NT2/D1 (cell line): ENCODE results near the gene MADD.

Experiments used
- DNase-seq: peaks from one replicate; pipeline ENCODE4 v3.0.0-alpha.2; 2011; ENCODE audit warnings: low read depth, low spot score
- H3K27me3 ChIP-seq: 2 replicates; pipeline ENCODE4 v1.6.0; 2011; ENCODE audit warnings: mild to moderate bottlenecking; ENCODE audit not compliant: insufficient read length, insufficient read depth
- H3K36me3 ChIP-seq: 2 replicates; pipeline ENCODE4 v1.6.1; 2011; ENCODE audit warnings: mild to moderate bottlenecking, low read length, mixed read lengths; ENCODE audit not compliant: insufficient read depth, insufficient read length
- H3K4me1 ChIP-seq: 2 replicates; pipeline ENCODE4 v1.5.1; 2011; ENCODE audit not compliant: insufficient read depth, insufficient read length
- H3K4me3 ChIP-seq: 2 replicates; pipeline ENCODE4 v1.5.1; 2011; ENCODE audit warnings: low read depth; ENCODE audit not compliant: insufficient read length
- H3K9ac ChIP-seq: 2 replicates; pipeline ENCODE4 v1.6.0; 2011; ENCODE audit warnings: low read depth; ENCODE audit not compliant: insufficient read length
- H3K9me3 ChIP-seq: 2 replicates; pipeline ENCODE4 v1.5.1; 2011; ENCODE audit warnings: mild to moderate bottlenecking, low read length; ENCODE audit not compliant: insufficient read depth
- SUZ12 ChIP-seq: IDR thresholded peaks from 2 replicates; pipeline ENCODE4 v1.6.1; 2011; ENCODE audit not compliant: insufficient read length, insufficient read depth; ENCODE audit errors: extremely low read depth
- YY1 ChIP-seq: IDR thresholded peaks from 2 replicates; pipeline ENCODE4 v1.6.1; 2011; ENCODE audit not compliant: insufficient read length, insufficient read depth
- ZNF274 ChIP-seq: IDR thresholded peaks from 2 replicates; pipeline ENCODE4 v1.6.1; 2011; ENCODE audit warnings: mild to moderate bottlenecking, low read depth, low read length

Gene MADD

GRCh38 chr11:47326198-47326597, 56.3 kb downstream of the MADD start:
- no peak overlapping the region for H3K4me3 ChIP-seq
- DNase-seq: no peak
- H3K9ac ChIP-seq: no peak overlapping the region
- no peaks in the 10 kb centered on the region for H3K9me3 ChIP-seq
- H3K36me3 ChIP-seq: peaks cover 61% of the 10 kb centered on the region
- H3K4me1 ChIP-seq: peaks cover 1% of the 10 kb centered on the region
- TF ChIP-seq ZNF274 (no peak), YY1 (no peak), SUZ12 (no peak)
- H3K27me3 ChIP-seq: no peaks in the 10 kb centered on the region

DNA sequence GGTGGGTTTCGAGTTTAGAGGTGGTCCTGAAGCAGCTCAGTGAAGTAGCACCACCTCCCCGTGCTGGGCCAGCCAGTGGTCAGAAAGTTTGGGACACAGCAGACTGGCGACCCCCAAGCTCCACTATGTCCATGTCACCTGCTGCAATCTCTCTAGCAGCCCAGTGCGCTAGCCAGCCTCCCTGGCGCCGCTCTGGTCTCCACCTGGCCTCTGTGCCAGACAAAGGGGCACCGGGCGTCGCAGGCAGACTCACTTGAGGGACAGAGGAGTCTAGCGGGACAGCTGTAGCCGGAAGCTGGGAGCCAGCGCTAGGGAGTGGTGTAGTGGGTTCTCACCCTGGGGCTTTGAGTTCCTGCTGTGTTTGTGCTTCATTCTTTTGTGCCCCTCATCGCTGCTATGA, 57.1 kb downstream of the MADD start:
- peaks cover 62% of the 10 kb centered on the region for H3K36me3 ChIP-seq
- H3K27me3 ChIP-seq: no peaks in the 10 kb centered on the region
- no peak overlapping the region for H3K4me3 ChIP-seq
- H3K9ac ChIP-seq: no peak overlapping the region
- no peak for DNase-seq
- peaks cover 1% of the 10 kb centered on the region for H3K4me1 ChIP-seq
- no peaks in the 10 kb centered on the region for H3K9me3 ChIP-seq
- no peak for TF ChIP-seq SUZ12
- TF ChIP-seq YY1: no peak
- no peak for TF ChIP-seq ZNF274

DNA sequence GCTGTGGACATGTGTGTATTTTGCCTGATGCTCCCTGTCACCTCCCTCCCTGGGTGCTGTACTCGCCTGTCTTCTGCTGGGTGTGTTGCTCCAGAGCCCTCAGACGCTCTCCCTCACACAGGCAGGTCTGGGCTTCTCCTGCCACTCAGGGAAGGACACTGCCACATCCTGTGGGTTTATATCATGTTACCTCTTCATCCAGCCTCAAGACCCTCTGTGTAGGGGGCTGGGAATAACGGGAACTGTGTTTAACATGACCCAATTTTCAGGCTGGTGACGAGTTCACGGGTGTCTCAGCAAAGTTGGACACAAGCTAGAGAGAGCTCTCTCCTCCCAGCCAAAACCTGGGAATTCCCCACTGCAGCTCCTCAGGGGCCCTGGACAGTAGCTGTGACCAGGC, 58.0 kb downstream of the MADD start:
- no peak for DNase-seq
- Histone ChIP-seq H3K9me3 (no peaks in the 10 kb centered on the region), H3K4me3 (no peak overlapping the region), H3K4me1 (peaks cover 1% of the 10 kb centered on the region), H3K27me3 (no peaks in the 10 kb centered on the region), H3K36me3 (peaks cover 58% of the 10 kb centered on the region), H3K9ac (no peak overlapping the region)
- TF ChIP-seq YY1 (no peak), ZNF274 (no peak), SUZ12 (no peak)

GRCh38 chr11:47328449-47329390, 58.8 kb downstream of the MADD start:
- no peaks in the 10 kb centered on the region for H3K27me3 ChIP-seq
- H3K4me3 ChIP-seq: no peak overlapping the region
- no peaks in the 10 kb centered on the region for H3K9me3 ChIP-seq
- peaks cover 58% of the 10 kb centered on the region for H3K36me3 ChIP-seq
- peaks cover 1% of the 10 kb centered on the region for H3K4me1 ChIP-seq
- no peak for DNase-seq
- H3K9ac ChIP-seq: no peak overlapping the region
- TF ChIP-seq SUZ12 (no peak), ZNF274 (no peak), YY1 (no peak)

DNA sequence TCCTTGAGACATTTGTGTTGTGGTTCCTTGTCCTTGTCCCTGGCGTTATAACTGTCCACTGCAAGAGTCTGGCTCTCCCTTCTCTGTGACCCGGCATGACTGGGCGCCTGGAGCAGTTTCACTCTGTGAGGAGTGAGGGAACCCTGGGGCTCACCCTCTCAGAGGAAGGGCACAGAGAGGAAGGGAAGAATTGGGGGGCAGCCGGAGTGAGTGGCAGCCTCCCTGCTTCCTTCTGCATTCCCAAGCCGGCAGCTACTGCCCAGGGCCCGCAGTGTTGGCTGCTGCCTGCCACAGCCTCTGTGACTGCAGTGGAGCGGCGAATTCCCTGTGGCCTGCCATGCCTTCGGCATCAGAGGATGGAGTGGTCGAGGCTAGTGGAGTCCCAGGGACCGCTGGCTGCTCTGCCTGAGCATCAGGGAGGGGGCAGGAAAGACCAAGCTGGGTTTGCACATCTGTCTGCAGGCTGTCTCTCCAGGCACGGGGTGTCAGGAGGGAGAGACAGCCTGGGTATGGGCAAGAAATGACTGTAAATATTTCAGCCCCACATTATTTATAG, 59.6 kb downstream of the MADD start:
- Histone ChIP-seq H3K9me3 (no peaks in the 10 kb centered on the region), H3K27me3 (no peaks in the 10 kb centered on the region), H3K36me3 (peaks cover 58% of the 10 kb centered on the region), H3K4me1 (peaks cover 1% of the 10 kb centered on the region), H3K9ac (no peak overlapping the region), H3K4me3 (no peak overlapping the region)
- no peak for TF ChIP-seq ZNF274
- TF ChIP-seq SUZ12: no peak
- no peak for TF ChIP-seq YY1
- DNase-seq: no peak

DNA sequence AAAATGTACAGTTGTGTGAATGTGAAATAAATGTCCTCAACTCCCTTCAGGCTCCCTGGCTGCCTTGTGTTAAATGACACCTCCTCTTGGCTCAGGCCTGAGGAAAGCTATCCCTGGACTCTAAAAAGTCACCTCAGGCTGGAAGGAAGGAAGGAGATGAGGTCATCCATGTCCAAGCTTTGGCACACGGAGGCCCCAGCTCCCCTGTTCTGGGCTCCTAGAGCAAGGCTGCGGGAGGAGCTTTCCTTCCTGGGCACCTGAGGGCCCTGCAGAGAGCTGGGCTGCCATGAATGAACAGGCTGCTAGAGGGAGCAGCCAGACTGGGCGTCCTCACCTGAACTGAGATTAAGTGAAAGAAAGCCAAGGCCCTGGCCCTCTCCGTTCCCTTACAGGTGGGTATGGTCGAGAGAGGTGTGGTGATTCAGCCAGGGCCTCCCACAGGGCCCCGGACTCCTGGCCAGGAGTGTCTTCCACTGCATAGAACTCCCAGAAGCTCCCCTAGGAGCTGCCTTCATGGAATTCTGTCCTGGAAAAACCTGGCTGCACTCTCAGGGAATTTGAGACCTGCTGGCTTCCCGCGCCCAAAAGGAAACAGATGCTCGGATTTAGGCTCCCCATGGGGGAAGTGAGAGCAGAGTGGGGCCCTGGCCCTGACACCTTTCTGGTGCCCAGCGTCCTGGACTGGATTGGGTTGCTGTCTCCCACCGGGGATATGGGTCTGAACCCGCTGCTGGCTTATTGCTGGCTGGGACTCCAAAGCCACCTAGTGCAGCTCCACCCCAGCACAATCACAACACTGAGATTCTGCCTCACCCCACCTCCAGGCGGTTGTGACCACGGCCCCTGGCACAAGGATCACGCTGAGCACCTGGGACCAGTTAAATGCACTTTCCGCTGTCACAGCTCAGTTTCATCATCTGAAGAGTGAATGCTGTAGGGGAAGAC, 60.3 kb downstream of the MADD start:
- H3K9ac ChIP-seq: no peak overlapping the region
- TF ChIP-seq ZNF274 (no peak), YY1 (no peak), SUZ12 (no peak)
- no peaks in the 10 kb centered on the region for H3K9me3 ChIP-seq
- H3K36me3 ChIP-seq: peaks cover 58% of the 10 kb centered on the region
- H3K4me1 ChIP-seq: peaks cover 1% of the 10 kb centered on the region
- no peak for DNase-seq
- H3K27me3 ChIP-seq: no peaks in the 10 kb centered on the region
- H3K4me3 ChIP-seq: no peak overlapping the region
